ENCODE measurements around the gene ZDHHC14. TPM values are rescaled to one million over a fixed set of nuclear protein-coding genes. Genes with fewer than 3 reads are reported as not detected.

The ZDHHC14 gene
- total RNA-seq, 1 experiment from 2014 or later, result 1.7 TPM

GRCh38 chr6:157674061-157674460 is 293.1 kb downstream of the ZDHHC14 start:
- Mint-ChIP-seq H3K27me3 (ENCODE audit: low read depth) (peaks cover 4% of the 10 kb centered on the region), H3K36me3 (ENCODE audit: insufficient read depth in 1 of 3, low read depth in 3 of 3) (peaks cover 0 to 5% (median 0%) of the 10 kb centered on the region in 3 experiments; a peak in 2 of 7 replicates), H3K4me3 (no peak overlapping the region), H3K4me1 (peaks cover 15 to 17% of the 10 kb centered on the region in 2 experiments), H3K9me3 (no peaks in the 10 kb centered on the region; a peak in 1 of 5 replicates), H3K27ac (no peak overlapping the region)
- Histone ChIP-seq H2BK120ac (ENCODE audit: low read depth, low read length, poor library complexity, severe bottlenecking) (no peak overlapping the region), H4K5ac (ENCODE audit: insufficient read length, low read depth, low read length) (no peak overlapping the region), H3K23ac (ENCODE audit: insufficient read length, low read depth, low read length) (no peak overlapping the region), H4K20me1 (ENCODE audit: control insufficient read depth, insufficient read depth, insufficient read length) (no peaks in the 10 kb centered on the region), H3K56ac (ENCODE audit: insufficient read length, low read depth, low read length) (no peak overlapping the region), H2BK12ac (ENCODE audit: insufficient read length, low read depth, low read length) (no peak overlapping the region), H3K14ac (ENCODE audit: insufficient read depth, low read length) (no peak overlapping the region), H4K8ac (replicated peaks; ENCODE audit: insufficient read length, low read depth, low read length) (no peak overlapping the region), H3K9ac (ENCODE audit: extremely low read depth, insufficient read length, low read length) (no peak overlapping the region), H3K23me2 (ENCODE audit: insufficient read length, low read depth, low read length, poor library complexity, severe bottlenecking) (no peaks in the 10 kb centered on the region), H3T11ph (ENCODE audit: low read length) (no peak overlapping the region), H2AFZ (ENCODE audit: low read length) (no peak overlapping the region), H2BK5ac (ENCODE audit: insufficient read length, low read length) (no peak overlapping the region), H4K91ac (ENCODE audit: insufficient read length, low read depth, low read length) (no peak overlapping the region), H3K79me2 (ENCODE audit: insufficient read depth, low read length) (no peaks in the 10 kb centered on the region), H3K4ac (ENCODE audit: low read depth, low read length) (no peak overlapping the region), H3K4me2 (ENCODE audit: insufficient read depth, insufficient read length, low read length) (no peak overlapping the region), H3K27me3 (ENCODE audit: insufficient read depth, low read length) (no peaks in the 10 kb centered on the region), H3K9me3 (ENCODE audit: control insufficient read depth, low read depth, low read length) (no peaks in the 10 kb centered on the region), H3K79me1 (ENCODE audit: insufficient read depth, low read depth, low read length, poor library complexity, severe bottlenecking) (no peaks in the 10 kb centered on the region), H3K4me1 (ENCODE audit: insufficient read depth, low read length) (no peaks in the 10 kb centered on the region; the same call in 1 of the 2 replicates), H3K27ac (ENCODE audit: insufficient read length, low read depth, low read length) (no peak overlapping the region), H3K18ac (ENCODE audit: insufficient read length, low read depth, low read length) (no peak overlapping the region), H2BK20ac (ENCODE audit: low read depth, low read length, poor library complexity, severe bottlenecking) (no peak overlapping the region), H2BK15ac (ENCODE audit: low read depth, low read length) (no peak overlapping the region), H2AK5ac (ENCODE audit: insufficient read length, low read length) (no peak overlapping the region)
- no CpG with 5 or more reads among the region's 8 CpGs for WGBS (ENCODE audit: extremely low coverage, insufficient read length, low lambda C conversion rate)
- TF ChIP-seq CTCF (conservative IDR thresholded peaks at IDR 0.05), result no peak
- no peak for DNase-seq

Measured in H9 (cell line).